Astrocyte (in vitro differentiated cells and primary cell): Measurements from ENCODE around the gene TRH. TPM values are rescaled to one million over a fixed set of nuclear protein-coding genes. Genes with fewer than 3 reads are reported as not detected.
"Not testable (repeated sequence)": the region's sequence is repeated elsewhere in the genome, so short reads cannot be mapped to it uniquely, and the experiment has no call there.

ENCODE experiments used
- DNase-seq: peaks from one replicate; pipeline ENCODE4 v3.0.0-alpha.2; 2010; ENCODE audit warnings: low read depth
- FAIRE-seq: peaks from 2 replicates; lab custom pipeline; 2011; peaks lifted over from hg19 to GRCh38; lab: Jason Lieb, UNC
- H2AFZ ChIP-seq: 2 replicates; pipeline ENCODE4 v1.6.0; 2012; ENCODE audit warnings: low read depth, low read length, inconsistent platforms
- H3K27ac ChIP-seq: 2 replicates; pipeline ENCODE4 v1.5.1; 2011; ENCODE audit warnings: low read depth, low read length, inconsistent platforms
- H3K27me3 ChIP-seq: 2 replicates; pipeline ENCODE4 v1.6.0; 2011; ENCODE audit warnings: low read length, inconsistent platforms; ENCODE audit not compliant: insufficient read depth
- H3K36me3 ChIP-seq: 2 replicates; pipeline ENCODE4 v1.5.1; 2011; ENCODE audit warnings: low read length, inconsistent platforms; ENCODE audit not compliant: insufficient read depth
- H3K4me1 ChIP-seq: 2 replicates; pipeline ENCODE4 v1.5.1; 2011; ENCODE audit warnings: low read length, inconsistent platforms; ENCODE audit not compliant: insufficient read depth
- H3K4me2 ChIP-seq: 2 replicates; pipeline ENCODE4 v1.6.0; 2012; ENCODE audit warnings: low read length, inconsistent platforms
- H3K4me3 ChIP-seq: 2 replicates; pipeline ENCODE4 v1.5.1; 2011; ENCODE audit warnings: low read depth, mild to moderate bottlenecking, low read length, inconsistent platforms; ENCODE audit not compliant: insufficient read depth
- H3K79me2 ChIP-seq: 2 replicates; pipeline ENCODE4 v1.6.0; 2012; ENCODE audit warnings: mild to moderate bottlenecking, low read length, inconsistent platforms; ENCODE audit not compliant: insufficient read depth
- H3K9ac ChIP-seq: 2 replicates; pipeline ENCODE4 v1.6.0; 2012; ENCODE audit warnings: mild to moderate bottlenecking, low read length, inconsistent platforms
- H3K9me3 ChIP-seq: 2 replicates; pipeline ENCODE4 v1.5.1; 2012; ENCODE audit warnings: low read depth, mild to moderate bottlenecking, low read length, inconsistent platforms; ENCODE audit not compliant: insufficient read depth
- H4K20me1 ChIP-seq: 2 replicates; pipeline ENCODE4 v1.6.0; 2012; ENCODE audit warnings: low read length, inconsistent platforms; ENCODE audit not compliant: insufficient read depth
- H3K27ac Mint-ChIP-seq: one replicate; pipeline ENCODE4 v1.8.0; 2021; ENCODE audit warnings: mild to moderate bottlenecking, mixed read lengths; ENCODE audit not compliant: unreplicated experiment
- H3K27me3 Mint-ChIP-seq: one replicate; pipeline ENCODE4 v1.8.0; 2021; ENCODE audit warnings: low read depth, mixed read lengths; ENCODE audit not compliant: unreplicated experiment
- H3K36me3 Mint-ChIP-seq: one replicate; pipeline ENCODE4 v1.8.0; 2021; ENCODE audit warnings: low read depth, mixed read lengths; ENCODE audit not compliant: unreplicated experiment
- H3K4me1 Mint-ChIP-seq: one replicate; pipeline ENCODE4 v1.8.0; 2021; ENCODE audit warnings: low read depth, mixed read lengths; ENCODE audit not compliant: unreplicated experiment
- H3K4me3 Mint-ChIP-seq: one replicate; pipeline ENCODE4 v1.8.0; 2021; ENCODE audit warnings: mild to moderate bottlenecking, moderate library complexity, mixed read lengths; ENCODE audit not compliant: unreplicated experiment
- H3K9me3 Mint-ChIP-seq: one replicate; pipeline ENCODE4 v1.8.0; 2021; ENCODE audit warnings: mild to moderate bottlenecking, mixed read lengths; ENCODE audit not compliant: unreplicated experiment
- CTCF ChIP-seq: IDR thresholded peaks from 2 replicates; pipeline ENCODE4 v1.5.1; 2011; ENCODE audit warnings: low read depth, mild to moderate bottlenecking, inconsistent platforms, low read length, moderate library complexity; ENCODE audit not compliant: insufficient read depth
- EZH2 ChIP-seq: IDR thresholded peaks from 2 replicates; pipeline ENCODE4 v1.6.1; 2012; ENCODE audit warnings: mild to moderate bottlenecking, low read length, inconsistent platforms; ENCODE audit not compliant: insufficient read depth
- total RNA-seq: library from RNA; stranded (reverse); gene quantifications from 2 replicates; pipeline ENCODE4 v1.2.1, GENCODE V29; 2021

TRH gene
- total RNA-seq, 1 donor from 2014 or later = 0.14 TPM

- H3K4me1 Mint-ChIP-seq = no peaks in the 10 kb centered on the region
- H3K27me3 Mint-ChIP-seq = peaks cover 61% of the 10 kb centered on the region
- peaks cover 29% of the 10 kb centered on the region for H3K27me3 ChIP-seq
Observed at GRCh38 chr3:129996073-129996472, 21.6 kb downstream of the TRH start.

GRCh38 chr3:129999176-129999575, 24.7 kb downstream of the TRH start:
- DNase-seq, H3K27ac Mint-ChIP-seq, FAIRE-seq, H4K20me1 ChIP-seq, H3K36me3 ChIP-seq, H2AFZ ChIP-seq, H3K4me3 ChIP-seq, H3K27ac ChIP-seq, H3K4me1 Mint-ChIP-seq, H3K9me3 ChIP-seq, H3K36me3 Mint-ChIP-seq, H3K4me3 Mint-ChIP-seq, H3K4me1 ChIP-seq, H3K4me2 ChIP-seq, H3K9ac ChIP-seq, H3K9me3 Mint-ChIP-seq, H3K79me2 ChIP-seq: not testable (repeated sequence)
- H3K27me3 Mint-ChIP-seq = peaks cover 65% of the 10 kb centered on the region
- peaks cover 25% of the 10 kb centered on the region for H3K27me3 ChIP-seq

More at GRCh38 chr3:129996073-129996472, 21.6 kb downstream of the TRH start:
- no peak overlapping the region for H2AFZ ChIP-seq
- no peak overlapping the region for H3K27ac Mint-ChIP-seq
- DNase-seq = no peak
- H3K27ac ChIP-seq = no peak overlapping the region
- peaks cover 8% of the 10 kb centered on the region for H3K9me3 Mint-ChIP-seq
- FAIRE-seq = no peak
- H3K4me3 ChIP-seq = no peak overlapping the region
- H3K4me1 ChIP-seq = no peaks in the 10 kb centered on the region
- TF ChIP-seq CTCF = no peak
- no peak for TF ChIP-seq EZH2
- H4K20me1 ChIP-seq = no peaks in the 10 kb centered on the region
- H3K9ac ChIP-seq = no peak overlapping the region
- no peaks in the 10 kb centered on the region for H3K36me3 Mint-ChIP-seq
- no peak overlapping the region for H3K4me2 ChIP-seq
- H3K4me3 Mint-ChIP-seq = no peak overlapping the region
- no peaks in the 10 kb centered on the region for H3K36me3 ChIP-seq
- H3K79me2 ChIP-seq = no peaks in the 10 kb centered on the region
- H3K9me3 ChIP-seq = no peaks in the 10 kb centered on the region

GRCh38 chr3:130002666-130003598, 28.4 kb downstream of the TRH start:
- FAIRE-seq, H3K9me3 Mint-ChIP-seq, H3K79me2 ChIP-seq, H3K36me3 ChIP-seq, H3K27me3 ChIP-seq, H3K4me1 ChIP-seq, H3K27ac ChIP-seq, H4K20me1 ChIP-seq, DNase-seq, H3K27ac Mint-ChIP-seq, H3K9me3 ChIP-seq, H3K36me3 Mint-ChIP-seq, H3K4me1 Mint-ChIP-seq: not testable (repeated sequence)
- Histone ChIP-seq H2AFZ (peak overlapping the region; percentile 63), H3K9ac (peak overlapping the region; percentile 59), H3K4me3 (peak overlapping the region; percentile 37), H3K4me2 (peak overlapping the region; percentile 82)
- Mint-ChIP-seq H3K4me3 (peak overlapping the region; percentile 72), H3K27me3 (peaks cover 64% of the 10 kb centered on the region)
